Fibroblast of mammary gland (primary cell): Measurements from ENCODE around the gene KMT2B.

Experiments used
- DNase-seq: peaks from one replicate; pipeline ENCODE4 v3.0.0-alpha.2; 2010; ENCODE audit warnings: low read depth
- H3K4me3 ChIP-seq: 2 replicates; pipeline ENCODE4 v1.5.1; 2011; ENCODE audit warnings: low read depth, mild to moderate bottlenecking, low read length, moderate library complexity; ENCODE audit not compliant: control insufficient read depth
- TF ChIP-seq, protein P1 (sequence below): conservative IDR thresholded peaks from 2 replicates; pipeline ENCODE4 v1.5.1; 2011; ENCODE audit warnings: low read depth, low read length, inconsistent platforms; ENCODE audit not compliant: control insufficient read depth, insufficient read depth

Gene KMT2B

DNA sequence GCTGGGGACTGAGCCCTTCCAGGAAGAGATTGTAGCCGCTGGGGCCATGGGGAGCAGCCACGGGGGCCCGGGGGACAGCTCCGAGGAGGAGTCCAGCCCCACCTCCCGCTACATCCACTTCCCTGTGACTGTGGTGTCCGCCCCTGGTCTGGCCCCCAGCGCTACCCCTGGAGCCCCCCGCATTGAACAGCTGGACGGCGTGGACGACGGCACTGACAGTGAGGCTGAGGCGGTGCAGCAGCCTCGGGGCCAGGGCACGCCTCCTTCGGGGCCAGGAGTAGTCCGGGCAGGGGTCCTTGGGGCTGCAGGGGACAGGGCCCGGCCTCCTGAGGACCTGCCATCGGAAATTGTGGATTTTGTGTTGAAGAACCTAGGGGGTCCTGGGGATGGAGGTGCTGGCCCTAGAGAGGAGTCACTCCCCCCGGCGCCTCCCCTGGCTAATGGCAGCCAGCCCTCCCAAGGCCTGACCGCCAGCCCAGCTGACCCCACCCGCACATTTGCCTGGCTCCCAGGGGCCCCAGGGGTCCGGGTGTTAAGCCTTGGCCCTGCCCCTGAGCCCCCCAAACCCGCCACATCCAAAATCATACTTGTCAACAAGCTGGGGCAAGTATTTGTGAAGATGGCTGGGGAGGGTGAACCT lies 14.9 kb downstream of the KMT2B start:
- no peak overlapping the region for H3K4me3 ChIP-seq
- TF ChIP-seq, protein P1, sequence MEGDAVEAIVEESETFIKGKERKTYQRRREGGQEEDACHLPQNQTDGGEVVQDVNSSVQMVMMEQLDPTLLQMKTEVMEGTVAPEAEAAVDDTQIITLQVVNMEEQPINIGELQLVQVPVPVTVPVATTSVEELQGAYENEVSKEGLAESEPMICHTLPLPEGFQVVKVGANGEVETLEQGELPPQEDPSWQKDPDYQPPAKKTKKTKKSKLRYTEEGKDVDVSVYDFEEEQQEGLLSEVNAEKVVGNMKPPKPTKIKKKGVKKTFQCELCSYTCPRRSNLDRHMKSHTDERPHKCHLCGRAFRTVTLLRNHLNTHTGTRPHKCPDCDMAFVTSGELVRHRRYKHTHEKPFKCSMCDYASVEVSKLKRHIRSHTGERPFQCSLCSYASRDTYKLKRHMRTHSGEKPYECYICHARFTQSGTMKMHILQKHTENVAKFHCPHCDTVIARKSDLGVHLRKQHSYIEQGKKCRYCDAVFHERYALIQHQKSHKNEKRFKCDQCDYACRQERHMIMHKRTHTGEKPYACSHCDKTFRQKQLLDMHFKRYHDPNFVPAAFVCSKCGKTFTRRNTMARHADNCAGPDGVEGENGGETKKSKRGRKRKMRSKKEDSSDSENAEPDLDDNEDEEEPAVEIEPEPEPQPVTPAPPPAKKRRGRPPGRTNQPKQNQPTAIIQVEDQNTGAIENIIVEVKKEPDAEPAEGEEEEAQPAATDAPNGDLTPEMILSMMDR, result no peak
- DNase-seq, result no peak

DNA sequence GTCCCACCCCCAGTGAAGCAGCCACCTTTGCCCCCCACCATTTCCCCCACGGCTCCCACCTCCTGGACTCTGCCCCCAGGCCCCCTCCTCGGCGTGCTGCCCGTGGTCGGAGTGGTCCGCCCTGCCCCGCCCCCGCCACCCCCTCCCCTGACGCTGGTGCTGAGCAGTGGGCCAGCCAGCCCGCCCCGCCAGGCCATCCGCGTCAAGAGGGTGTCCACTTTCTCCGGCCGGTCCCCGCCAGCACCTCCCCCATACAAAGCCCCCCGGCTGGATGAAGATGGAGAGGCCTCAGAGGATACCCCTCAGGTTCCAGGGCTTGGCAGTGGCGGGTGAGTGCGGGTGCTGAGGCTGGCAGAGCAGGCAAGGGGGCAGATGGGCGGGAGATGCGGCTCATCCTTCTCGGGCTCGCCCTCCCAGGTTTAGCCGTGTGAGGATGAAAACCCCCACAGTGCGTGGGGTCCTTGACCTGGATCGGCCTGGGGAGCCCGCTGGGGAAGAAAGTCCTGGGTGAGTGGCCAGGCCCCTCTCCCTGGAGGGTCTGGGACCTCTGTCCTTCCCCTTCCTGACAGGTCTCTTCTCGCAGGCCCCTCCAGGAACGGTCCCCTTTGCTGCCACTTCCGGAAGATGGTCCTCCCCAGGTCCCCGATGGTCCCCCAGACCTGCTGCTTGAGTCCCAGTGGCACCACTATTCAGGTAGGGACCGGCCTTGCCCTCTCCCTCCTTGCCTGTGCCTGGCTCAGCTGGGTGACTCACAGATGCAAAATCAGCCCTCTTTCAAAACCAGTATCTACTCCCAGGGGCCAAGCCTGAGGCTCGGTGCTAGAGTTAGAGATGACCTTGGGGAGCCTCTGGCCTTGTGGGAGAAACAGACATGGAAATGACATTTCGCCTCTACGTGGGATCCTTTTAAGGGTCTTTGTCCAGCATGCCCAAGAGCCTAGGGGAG lies 15.7 kb downstream of the KMT2B start:
- no peak overlapping the region for H3K4me3 ChIP-seq

DNA sequence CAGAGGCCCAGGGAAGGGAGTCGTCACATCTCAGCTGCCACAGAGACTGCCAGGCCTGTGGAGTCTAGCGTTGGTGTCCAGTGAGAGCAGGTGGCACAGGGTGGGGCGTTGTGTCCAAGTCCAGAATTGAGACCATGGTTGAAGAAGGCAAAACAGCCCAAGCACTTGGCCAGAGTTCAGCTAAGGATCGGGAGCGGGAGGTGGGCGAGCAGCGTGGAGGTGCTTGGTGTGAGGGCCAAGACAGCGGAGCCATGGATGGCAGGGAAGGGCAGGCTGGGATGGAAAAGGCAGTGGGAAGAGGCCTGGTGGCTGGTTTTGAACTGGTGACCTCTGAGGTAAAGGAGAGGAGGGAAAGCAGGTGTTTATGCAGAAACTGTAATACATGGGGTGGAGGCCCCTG lies 16.5 kb downstream of the KMT2B start:
- TF ChIP-seq, protein P1, result no peak
- DNase-seq, result no peak
- H3K4me3 ChIP-seq, result no peak overlapping the region

More for the DNA sequence above, 15.7 kb downstream of the KMT2B start:
- TF ChIP-seq, protein P1, result no peak
- no peak for DNase-seq

DNA sequence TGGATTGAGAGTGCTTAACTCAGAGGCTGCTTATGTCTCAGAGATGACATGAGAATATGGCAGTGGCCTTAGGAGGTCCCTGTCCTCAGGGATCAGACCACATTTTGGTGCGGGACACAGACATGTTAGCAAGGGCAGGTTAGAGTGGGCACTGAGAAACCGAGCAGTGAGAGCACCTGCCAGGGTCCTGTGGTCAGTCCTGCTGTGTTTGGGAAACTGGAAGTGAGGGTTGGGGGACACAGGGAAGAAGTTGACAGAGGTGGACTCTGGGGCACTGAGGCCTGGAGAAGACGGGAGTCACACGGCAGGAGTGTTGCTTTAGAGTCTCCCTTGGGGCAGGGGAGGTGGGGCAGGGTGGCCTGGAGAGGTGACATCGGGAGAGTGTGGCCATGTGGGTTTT lies 17.1 kb downstream of the KMT2B start:
- H3K4me3 ChIP-seq, result no peak overlapping the region
- TF ChIP-seq, protein P1, result no peak
- DNase-seq, result no peak

DNA sequence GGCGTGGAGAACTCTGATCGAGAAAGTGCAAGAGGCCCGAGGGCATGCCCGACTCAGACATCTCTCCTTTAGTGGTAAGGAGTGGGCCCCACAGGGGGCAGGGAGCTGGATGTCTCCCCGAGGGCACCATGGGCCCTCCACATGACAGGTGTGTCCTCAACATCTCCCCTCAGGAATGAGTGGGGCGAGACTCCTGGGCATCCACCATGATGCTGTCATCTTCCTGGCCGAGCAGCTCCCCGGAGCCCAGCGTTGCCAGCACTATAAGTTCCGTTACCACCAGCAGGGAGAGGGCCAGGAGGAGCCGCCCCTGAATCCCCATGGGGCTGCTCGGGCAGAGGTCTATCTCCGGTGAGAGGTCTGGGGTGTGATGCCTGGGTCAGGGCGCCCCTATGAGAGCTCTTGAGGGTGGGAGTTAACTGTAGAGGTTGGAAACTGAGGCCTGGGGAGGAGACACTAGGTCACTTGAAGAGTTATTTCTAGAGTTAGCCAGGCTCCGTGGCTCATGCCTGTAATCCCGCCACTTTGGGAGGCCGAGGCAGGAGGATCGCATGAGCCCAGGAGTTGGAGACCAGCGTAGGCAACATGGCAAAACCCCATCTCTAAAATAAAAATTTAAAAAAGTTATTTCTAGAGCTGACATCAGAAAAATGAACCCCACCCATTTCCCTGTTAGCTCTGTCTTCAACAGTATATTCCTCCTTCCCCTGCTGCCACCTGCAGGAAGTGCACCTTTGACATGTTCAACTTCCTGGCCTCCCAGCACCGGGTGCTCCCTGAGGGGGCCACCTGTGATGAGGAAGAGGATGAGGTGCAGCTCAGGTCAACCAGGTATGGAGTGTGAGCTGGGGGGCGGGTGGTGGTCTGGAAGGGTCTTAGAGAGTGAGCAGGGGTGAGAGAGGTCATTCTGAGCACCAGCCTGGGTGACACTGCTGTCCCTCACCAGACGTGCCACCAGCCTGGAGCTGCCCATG lies 19.4 kb downstream of the KMT2B start:
- no peak for DNase-seq
- H3K4me3 ChIP-seq, result no peak overlapping the region
- TF ChIP-seq, protein P1, result no peak
